Measurements from ENCODE around the gene CBY1. TPM values are rescaled to one million over a fixed set of nuclear protein-coding genes. Genes with fewer than 3 reads are reported as not detected.

CBY1 gene
- 12.2 and 20.7 TPM in 2 replicates for total RNA-seq

GRCh38 chr22:38656256-38657044 lies at the start of gene CBY1, which contains the start of gene FAM227A:
Gene CBY1 (plus strand): TSS chr22:38656638. CDS start chr22:38668055, 11,417 bp downstream.
Gene FAM227A (minus strand): TSS chr22:38656392. CDS start chr22:38650168, 6,224 bp downstream.
- H3K4me3 ChIP-seq (ENCODE audit: low read depth, low read length), result peak within 1 kb of the TSS; percentile 92
- peak; percentile 82 for DNase-seq (ENCODE audit: low read depth)
- TF ChIP-seq CTCF (IDR thresholded peaks at IDR 0.05; ENCODE audit: insufficient read depth, low read depth, low read length), result no peak

GRCh38 chr22:38607680-38608079 lies 48.8 kb upstream of the CBY1 start:
- DNase-seq (ENCODE audit: low read depth), result no peak
- H3K4me3 ChIP-seq (ENCODE audit: low read depth, low read length), result no peak overlapping the region
- no peak for TF ChIP-seq CTCF (IDR thresholded peaks at IDR 0.05; ENCODE audit: insufficient read depth, low read depth, low read length)

- H3K4me3 ChIP-seq (ENCODE audit: low read depth, low read length), result no peak overlapping the region
- DNase-seq (ENCODE audit: low read depth), result no peak
- TF ChIP-seq CTCF (IDR thresholded peaks at IDR 0.05; ENCODE audit: insufficient read depth, low read depth, low read length), result no peak
Measured at GRCh38 chr22:38608992-38609750, 47.3 kb upstream of the CBY1 start.

- no peak for TF ChIP-seq CTCF (IDR thresholded peaks at IDR 0.05; ENCODE audit: insufficient read depth, low read depth, low read length)
- H3K4me3 ChIP-seq (ENCODE audit: low read depth, low read length), result no peak overlapping the region
- DNase-seq (ENCODE audit: low read depth), result no peak
Measured at GRCh38 chr22:38610234-38610633, 46.2 kb upstream of the CBY1 start.

- TF ChIP-seq CTCF (IDR thresholded peaks at IDR 0.05; ENCODE audit: insufficient read depth, low read depth, low read length), result no peak
Measured at GRCh38 chr22:38611559-38611958, 44.9 kb upstream of the CBY1 start.

GRCh38 chr22:38612217-38613006 lies 44.0 kb upstream of the CBY1 start:
- no peak overlapping the region for H3K4me3 ChIP-seq (ENCODE audit: low read depth, low read length)
- no peak for DNase-seq (ENCODE audit: low read depth)
- no peak for TF ChIP-seq CTCF (IDR thresholded peaks at IDR 0.05; ENCODE audit: insufficient read depth, low read depth, low read length)

More at GRCh38 chr22:38611559-38611958, 44.9 kb upstream of the CBY1 start:
- H3K4me3 ChIP-seq (ENCODE audit: low read depth, low read length), result no peak overlapping the region
- DNase-seq (ENCODE audit: low read depth), result no peak

Measured in fibroblast of villous mesenchyme (primary cell).